RWPE1 (cell line): Measurements from ENCODE around the gene RPS6KB2.
A peak's percentile ranks its signal among the peaks of the same experiment; 100 is the strongest.
"Not testable (repeated sequence)": the region's sequence is repeated elsewhere in the genome, so short reads cannot be mapped to it uniquely, and the experiment has no call there.

Source experiments
- CTCF ChIA-PET: fragments of 350-600 bp; sonication (Branson Sonifier 250); formaldehyde crosslinking; extraction: SDS; loops from one replicate; lab custom pipeline; 2021; lab: Yijun Ruan, JAX
- POLR2A ChIA-PET: fragments of 400-600 bp; formaldehyde crosslinking; extraction: SDS; loops from one replicate; lab custom pipeline; 2020; ENCODE audit warnings: antibody characterized with exemption; ENCODE audit not compliant: low non-redundant PET; lab: Yijun Ruan, JAX
- DNase-seq: peaks from one replicate; pipeline ENCODE4 v3.0.0; 2012; ENCODE audit warnings: low spot score
- H3K27ac ChIP-seq: fragments of 450-650 bp; 2 replicates; pipeline ENCODE4 v1.5.1; 2017
- CTCF ChIP-seq: fragments of 450-650 bp; conservative IDR thresholded peaks from 2 replicates; pipeline ENCODE4 v1.5.1; 2017; ENCODE audit warnings: low read depth, mild to moderate bottlenecking

Gene RPS6KB2

DNA sequence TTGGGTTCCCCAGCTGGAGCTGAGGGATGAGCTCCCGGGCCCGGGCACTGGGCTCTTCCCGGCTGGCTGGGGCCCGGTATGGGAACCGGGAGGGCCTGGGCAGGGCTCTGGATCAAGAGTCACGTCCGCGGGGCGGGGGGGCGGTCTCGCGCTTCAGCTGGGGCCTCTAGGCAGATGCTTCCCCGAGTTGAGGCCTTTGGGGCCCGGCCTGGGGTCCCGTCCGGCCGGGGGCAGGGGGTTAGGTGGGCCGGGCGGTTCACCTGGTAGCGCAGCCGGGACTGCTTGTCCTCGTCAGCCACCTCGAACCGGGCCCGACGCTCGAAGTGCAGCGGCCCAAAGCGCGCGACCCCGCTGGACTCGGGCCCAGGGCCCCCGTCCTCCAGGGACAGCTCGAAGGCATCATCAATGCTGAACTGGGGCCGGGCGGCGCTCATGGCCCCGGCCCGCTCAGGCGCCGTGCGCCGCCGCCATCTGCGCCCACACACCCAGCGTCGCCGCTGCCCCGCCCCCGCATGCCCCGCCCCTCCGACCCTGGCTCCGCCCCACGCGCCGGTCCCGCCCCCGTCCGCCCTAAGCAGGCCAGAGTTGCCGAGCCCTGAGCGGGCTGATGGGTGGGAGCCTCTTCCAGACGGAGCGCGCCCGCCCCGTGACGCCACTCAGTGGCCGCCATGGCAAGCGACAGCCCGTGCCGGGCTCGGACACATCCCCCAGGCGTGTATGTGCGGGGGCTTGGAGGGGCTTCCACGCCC, 40.6 kb downstream of the RPS6KB2 start, which contains the start of gene TMEM134:
Gene TMEM134, minus strand, starts transcription at position 493 of the 749 bp plus-strand sequence. Its CDS starts 59 bp downstream, at position 434.
- peak; percentile 57 for TF ChIP-seq CTCF
- ChIA-PET CTCF (interaction anchor here (1.2 to 1.9 kb wide), 2 partner anchors 30 to 68 kb away, joined by 4 to 13 read pairs; partner anchors contain the start of gene PPP1CA), POLR2A (interaction anchor here (0.5 to 2.5 kb wide), 8 partner anchors 14 to 116 kb away, joined by 3 to 11 read pairs (median 4); partner anchors contain the start of genes AIP, CORO1B, PITPNM1 and POLD4)
- peak; percentile 89 for DNase-seq
- H3K27ac ChIP-seq = peak within 1 kb of the TSS; percentile 96

DNA sequence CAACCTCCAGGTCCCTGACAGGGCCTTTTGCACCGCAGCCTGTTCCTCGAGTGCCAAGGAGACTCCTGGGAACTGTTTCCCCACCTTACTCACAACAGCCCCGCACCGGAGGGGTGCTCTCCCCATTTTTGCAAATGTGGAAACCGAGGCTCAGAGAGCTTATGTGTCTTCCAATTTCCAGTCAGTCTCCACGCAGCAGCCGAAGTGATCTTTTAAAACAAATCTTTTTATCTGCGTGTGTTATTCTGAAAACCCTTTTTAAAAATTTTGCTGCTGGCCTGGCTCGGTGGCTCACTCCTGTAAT, 41.2 kb downstream of the RPS6KB2 start:
- peak overlapping the region; percentile 96 for H3K27ac ChIP-seq
- peak; percentile 19; the same call in 1 of the 2 replicates for TF ChIP-seq CTCF
- no peak for DNase-seq
- POLR2A ChIA-PET = interaction anchor here (1.7 kb wide), 1 partner anchor 13 kb away, joined by 5 read pairs; the partner anchor contains the start of gene AIP
- CTCF ChIA-PET = interaction anchor here (0.7 to 1.2 kb wide), 2 partner anchors 28 to 30 kb away, joined by 3 to 4 read pairs; no protein-coding TSS in a partner anchor

GRCh38 chr11:67470337-67471002, 42.2 kb downstream of the RPS6KB2 start:
- H3K27ac ChIP-seq = no peak overlapping the region; the same call in 1 of the 2 replicates
- ChIA-PET CTCF (no interaction called here), POLR2A (no interaction called here)
- no peak for TF ChIP-seq CTCF
- DNase-seq = no peak

DNA sequence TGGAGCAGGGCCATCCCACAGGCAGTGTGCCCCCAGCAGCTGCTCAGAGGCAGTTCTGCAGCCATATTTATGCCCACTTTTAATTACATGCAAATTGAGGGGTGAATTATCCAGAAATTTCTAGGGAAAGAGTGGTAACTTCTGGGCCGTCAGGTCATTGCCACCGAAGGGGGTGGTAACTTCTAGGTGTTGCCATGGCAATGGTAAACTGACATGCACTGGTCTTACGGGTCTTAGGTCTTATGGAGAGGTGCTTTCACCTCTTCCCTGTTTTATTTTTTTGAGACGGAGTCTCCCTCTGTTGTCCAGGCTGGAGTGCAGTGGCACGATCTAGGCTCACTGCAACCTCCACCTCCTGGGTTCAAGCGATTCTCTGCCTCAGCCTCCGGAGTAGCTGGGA, 44.6 kb downstream of the RPS6KB2 start:
- ChIA-PET POLR2A (no interaction called here), CTCF (no interaction called here)
- H3K27ac ChIP-seq = no peak overlapping the region

DNA sequence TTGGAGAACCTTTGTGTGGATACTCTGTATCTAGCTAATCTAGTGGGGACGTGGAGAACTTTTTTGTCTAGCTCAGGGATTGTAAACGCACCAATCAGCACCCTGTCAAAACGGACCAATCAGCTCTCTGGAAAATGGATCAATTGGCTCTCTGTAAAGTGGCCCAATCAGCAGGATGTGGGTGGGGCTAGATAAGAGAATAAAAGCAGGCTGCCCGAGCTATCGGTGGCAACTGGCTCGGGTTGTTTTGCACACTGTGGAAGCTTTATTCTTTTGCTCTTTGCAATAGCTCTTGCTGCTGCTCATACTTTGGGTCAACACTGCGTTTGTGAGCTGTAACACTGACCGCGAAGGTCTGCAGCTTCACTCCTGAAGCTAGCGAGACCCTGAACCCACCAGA, 48.4 kb downstream of the RPS6KB2 start:
- H3K27ac ChIP-seq, POLR2A ChIA-PET, DNase-seq: not testable (repeated sequence)
- CTCF ChIA-PET = interaction anchor here (0.6 kb wide), 2 partner anchors 11 to 75 kb away, joined by 3 read pairs; partner anchors contain the start of gene PPP1CA

More for the DNA sequence above, 44.6 kb downstream of the RPS6KB2 start:
- DNase-seq = no peak
- TF ChIP-seq CTCF = no peak

DNA sequence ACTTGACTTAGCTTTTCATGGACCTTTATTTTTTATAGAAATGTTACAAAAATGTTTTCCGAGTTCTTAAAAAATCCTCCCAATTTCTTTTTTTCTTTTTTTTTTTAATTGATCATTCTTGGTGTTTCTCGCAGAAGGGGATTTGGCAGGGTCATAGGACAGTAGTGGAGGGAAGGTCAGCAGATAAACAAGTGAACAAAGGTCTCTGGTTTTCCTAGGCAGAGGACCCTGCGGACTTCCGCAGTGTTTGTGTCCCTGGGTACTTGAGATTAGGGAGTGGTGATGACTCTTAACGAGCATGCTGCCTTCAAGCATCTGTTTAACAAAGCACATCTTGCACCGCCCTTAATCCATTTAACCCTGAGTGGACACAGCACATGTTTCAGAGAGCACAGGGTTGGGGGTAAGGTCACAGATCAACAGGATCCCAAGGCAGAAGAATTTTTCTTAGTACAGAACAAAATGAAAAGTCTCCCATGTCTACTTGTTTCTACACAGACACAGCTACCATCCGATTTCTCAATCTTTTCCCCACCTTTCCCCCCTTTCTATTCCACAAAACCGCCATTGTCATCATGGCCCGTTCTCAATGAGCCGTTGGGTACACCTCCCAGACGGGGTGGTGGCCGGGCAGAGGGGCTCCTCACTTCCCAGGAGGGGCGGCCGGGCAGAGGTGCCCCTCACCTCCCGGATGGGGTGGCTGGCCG, 49.2 kb downstream of the RPS6KB2 start:
- POLR2A ChIA-PET = not testable (repeated sequence)
- CTCF ChIA-PET = interaction anchor here (0.6 kb wide), 3 partner anchors 12 to 76 kb away, joined by 3 to 4 read pairs (median 3); partner anchors contain the start of gene PPP1CA

GRCh38 chr11:67482275-67482826, 54.1 kb downstream of the RPS6KB2 start:
- ChIA-PET POLR2A (interaction anchor here (1.0 kb wide), 1 partner anchor 14 kb away, joined by 5 read pairs; the partner anchor contains the start of gene TMEM134), CTCF (no interaction called here)
- TF ChIP-seq CTCF = no peak
- peak; percentile 14 for DNase-seq
- peak overlapping the region; percentile 81 for H3K27ac ChIP-seq

More for the DNA sequence above, 49.2 kb downstream of the RPS6KB2 start:
- H3K27ac ChIP-seq, DNase-seq: not testable (repeated sequence)
